Coronary artery (tissue), 2 donors: ENCODE data around the gene SNRK.

ENCODE experiments used
- DNase-seq: peaks from one replicate; pipeline ENCODE4 v3.0.0-alpha.2; 2017; ENCODE audit warnings: low spot score
- H3K27ac ChIP-seq, 2 donors: fragments of 200-600 bp; sonication (generic); one replicate each; pipeline ENCODE4 v1.5.1; 2016 to 2019
- H3K4me3 ChIP-seq: fragments of 200-600 bp; sonication (generic); 2 replicates; pipeline ENCODE4 v1.5.1; 2016; ENCODE audit warnings: mild to moderate bottlenecking, moderate library complexity
- CTCF ChIP-seq: fragments of 200-600 bp; sonication (generic); IDR thresholded peaks from one replicate; pipeline ENCODE4 v1.5.1; 2019; ENCODE audit warnings: antibody characterized with exemption

SNRK gene

GRCh38 chr3:43285644-43286043 is 696 bp upstream of the SNRK start:
- TF ChIP-seq CTCF, result no peak
- peak overlapping the region; percentile 91 for H3K4me3 ChIP-seq
- no peak for DNase-seq
- H3K27ac ChIP-seq, result peak overlapping the region; percentile 47 to 76

- Histone ChIP-seq H3K4me3 (peak overlapping the region; percentile 91), H3K27ac (peak overlapping the region; percentile 76 to 98)
- DNase-seq, result no peak
Measured at GRCh38 chr3:43286841-43287499, 630 bp downstream of the SNRK start.

GRCh38 chr3:43287500-43287873 is 1.1 kb downstream of the SNRK start:
- peak overlapping the region; percentile 68 to 98 for H3K27ac ChIP-seq
- TF ChIP-seq CTCF, result no peak
- no peak for DNase-seq
- H3K4me3 ChIP-seq, result peak overlapping the region; percentile 91

More at GRCh38 chr3:43286841-43287499, 630 bp downstream of the SNRK start:
- no peak for TF ChIP-seq CTCF

GRCh38 chr3:43288366-43288765 is 2.0 kb downstream of the SNRK start:
- no peak for DNase-seq
- TF ChIP-seq CTCF, result no peak
- H3K4me3 ChIP-seq, result peak overlapping the region; percentile 91
- peak overlapping the region; percentile 10 to 38 for H3K27ac ChIP-seq

GRCh38 chr3:43288850-43289249 is 2.5 kb downstream of the SNRK start:
- H3K27ac ChIP-seq, result peak overlapping the region; percentile 10 to 38

GRCh38 chr3:43289401-43289800 is 3.1 kb downstream of the SNRK start:
- TF ChIP-seq CTCF, result no peak
- no peak for DNase-seq
- peak overlapping the region; percentile 10 to 38 for H3K27ac ChIP-seq
- H3K4me3 ChIP-seq, result peak overlapping the region; percentile 91

More at GRCh38 chr3:43288850-43289249, 2.5 kb downstream of the SNRK start:
- no peak for TF ChIP-seq CTCF
- DNase-seq, result no peak
- peak overlapping the region; percentile 91 for H3K4me3 ChIP-seq

GRCh38 chr3:43289841-43290470 is 3.6 kb downstream of the SNRK start:
- TF ChIP-seq CTCF, result no peak
- no peak for DNase-seq
- H3K27ac ChIP-seq, result peak overlapping the region in 1 of 2 donors; percentile 38
- peak overlapping the region; percentile 91 for H3K4me3 ChIP-seq
